Ovary (tissue), 3 donors: Measurements from ENCODE around the gene DCLRE1A.

Experiments used
- POLR2A ChIP-seq: fragments of 450-650 bp; IDR thresholded peaks from one replicate; pipeline ENCODE4 v1.6.1; 2017; ENCODE audit warnings: antibody characterized with exemption, mild to moderate bottlenecking, moderate library complexity
- TF ChIP-seq, protein P1 (sequence below), 3 donors: fragments of 450-650 bp in 2 of 3; fragments of 200-600 bp in 1 of 3; IDR thresholded peaks; one replicate each; pipeline versions ENCODE4 v1.5.1 to v1.8.0; 2016 to 2022; ENCODE audit warnings: antibody characterized with exemption in 3 of 3, mild to moderate bottlenecking in 1 of 3
- donor health status: DM: no; HTN: no; CAD: no.

GRCh38 chr10:113865901-113866300 lies 12.0 kb upstream of the DCLRE1A start:
- no peak for TF ChIP-seq POLR2A
- TF ChIP-seq, protein P1, sequence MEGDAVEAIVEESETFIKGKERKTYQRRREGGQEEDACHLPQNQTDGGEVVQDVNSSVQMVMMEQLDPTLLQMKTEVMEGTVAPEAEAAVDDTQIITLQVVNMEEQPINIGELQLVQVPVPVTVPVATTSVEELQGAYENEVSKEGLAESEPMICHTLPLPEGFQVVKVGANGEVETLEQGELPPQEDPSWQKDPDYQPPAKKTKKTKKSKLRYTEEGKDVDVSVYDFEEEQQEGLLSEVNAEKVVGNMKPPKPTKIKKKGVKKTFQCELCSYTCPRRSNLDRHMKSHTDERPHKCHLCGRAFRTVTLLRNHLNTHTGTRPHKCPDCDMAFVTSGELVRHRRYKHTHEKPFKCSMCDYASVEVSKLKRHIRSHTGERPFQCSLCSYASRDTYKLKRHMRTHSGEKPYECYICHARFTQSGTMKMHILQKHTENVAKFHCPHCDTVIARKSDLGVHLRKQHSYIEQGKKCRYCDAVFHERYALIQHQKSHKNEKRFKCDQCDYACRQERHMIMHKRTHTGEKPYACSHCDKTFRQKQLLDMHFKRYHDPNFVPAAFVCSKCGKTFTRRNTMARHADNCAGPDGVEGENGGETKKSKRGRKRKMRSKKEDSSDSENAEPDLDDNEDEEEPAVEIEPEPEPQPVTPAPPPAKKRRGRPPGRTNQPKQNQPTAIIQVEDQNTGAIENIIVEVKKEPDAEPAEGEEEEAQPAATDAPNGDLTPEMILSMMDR (IDR thresholded peaks at IDR 0.05), result no peak
